A673 (cell line): Measurements from ENCODE around the gene ZNF319. TPM values are rescaled to one million over a fixed set of nuclear protein-coding genes. Genes with fewer than 3 reads are reported as not detected.

Source experiments
- BruUV-seq: library from RNA; stranded (reverse); fragments of 400-500 nt; replicated peaks from 2 replicates; lab custom pipeline; 2021; lab: Mats Ljungman, UMichigan
- CTCF ChIA-PET: fragments of 300-600 bp; sonication (Branson Sonifier 250); formaldehyde crosslinking; loops from one replicate; lab custom pipeline; 2022; ENCODE audit warnings: antibody characterized with exemption; lab: Charles Lee
- POLR2A ChIA-PET: fragments of 300-600 bp; sonication (Branson Sonifier 250); formaldehyde crosslinking; loops from one replicate; lab custom pipeline; 2022; ENCODE audit warnings: antibody characterized with exemption; ENCODE audit not compliant: low non-redundant PET; lab: Charles Lee
- DNase-seq: peaks from one replicate; pipeline ENCODE4 v3.0.0-alpha.2; 2015; ENCODE audit warnings: low spot score
- H3K27ac ChIP-seq: fragments of 200-600 bp; sonication (generic); 2 replicates; pipeline ENCODE4 v1.5.1; 2016; ENCODE audit warnings: mixed run types, low read depth, mild to moderate bottlenecking, mixed read lengths, antibody characterized with exemption, low read length; ENCODE audit not compliant: poor library complexity, severe bottlenecking
- H3K27me3 ChIP-seq: fragments of 200-600 bp; sonication (generic); replicated peaks from 2 replicates; pipeline ENCODE4 v1.6.1; 2017; ENCODE audit warnings: mixed run types, low read depth, mild to moderate bottlenecking, mixed read lengths, antibody characterized with exemption, low read length; ENCODE audit not compliant: insufficient read depth, poor library complexity
- H3K36me3 ChIP-seq: fragments of 200-600 bp; sonication (generic); 2 replicates; pipeline ENCODE4 v1.6.1; 2016; ENCODE audit warnings: mixed run types, mild to moderate bottlenecking, mixed read lengths, antibody characterized with exemption, low read length; ENCODE audit not compliant: insufficient read depth, poor library complexity, severe bottlenecking
- H3K4me1 ChIP-seq: fragments of 200-600 bp; sonication (generic); 2 replicates; pipeline ENCODE4 v1.6.1; 2017; ENCODE audit warnings: mixed run types, mild to moderate bottlenecking, mixed read lengths, antibody characterized with exemption, low read length; ENCODE audit not compliant: insufficient read depth, poor library complexity, severe bottlenecking
- H3K4me3 ChIP-seq: fragments of 200-600 bp; sonication (generic); 2 replicates; pipeline ENCODE4 v1.5.1; 2016; ENCODE audit warnings: low read depth, mixed run types, mild to moderate bottlenecking, mixed read lengths, low read length; ENCODE audit not compliant: poor library complexity, severe bottlenecking
- H3K9me3 ChIP-seq: fragments of 200-600 bp; sonication (generic); 2 replicates; pipeline ENCODE4 v1.6.1; 2016; ENCODE audit warnings: mixed run types, low read depth, mild to moderate bottlenecking, mixed read lengths, antibody characterized with exemption, low read length; ENCODE audit not compliant: poor library complexity, severe bottlenecking
- EZH2 ChIP-seq: fragments of 200-600 bp; sonication (generic); IDR thresholded peaks from 2 replicates; pipeline ENCODE4 v1.6.1; 2017; ENCODE audit warnings: borderline replicate concordance, low read depth, mild to moderate bottlenecking, mixed read lengths, antibody characterized with exemption, low read length; ENCODE audit not compliant: poor library complexity, severe bottlenecking
- intact Hi-C: fragments of 100-400 bp; cut with micrococcal nuclease; formaldehyde crosslinking; loops from one replicate; pipeline ENCODE4 v1.10.0; 2022; ENCODE audit not compliant: unreplicated experiment
- total RNA-seq: library from RNA; stranded (reverse); gene quantifications from 2 replicates; pipeline ENCODE4 v1.2.3, GENCODE V29; 2021
- TF ChIP-seq, protein P1 (sequence below): fragments of 300-800, 200-600 bp; sonication (generic); conservative IDR thresholded peaks from 2 replicates; pipeline ENCODE4 v1.5.1; 2017; ENCODE audit warnings: low read depth, mild to moderate bottlenecking, antibody characterized with exemption, low read length, moderate library complexity, mixed read lengths

ZNF319 gene
- total RNA-seq, 1 experiment from 2014 or later, result 12.9 TPM

DNA sequence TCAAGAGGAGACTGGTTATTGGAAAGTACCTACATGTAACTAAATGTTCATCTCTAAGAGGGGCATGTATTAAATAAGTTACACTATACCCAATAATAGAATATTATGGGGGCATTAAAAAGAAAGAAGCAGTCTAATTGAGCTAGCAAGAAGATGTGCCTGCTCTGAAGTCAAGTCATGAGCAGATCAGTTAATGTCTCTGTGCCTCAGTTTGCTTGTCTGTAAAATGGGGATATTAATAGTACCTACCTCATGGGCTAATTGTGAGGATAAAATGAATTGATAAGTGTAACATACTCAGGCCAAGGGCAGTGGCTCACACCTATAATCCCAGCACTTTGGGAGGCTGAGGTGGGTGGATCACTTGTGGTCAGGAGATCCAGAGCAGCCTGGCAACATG, 32.6 kb downstream of the ZNF319 start:
- ChIA-PET CTCF (interaction anchor here (0.6 kb wide), 1 partner anchor 319 kb away, joined by 6 read pairs; no protein-coding TSS in a partner anchor), POLR2A (interaction anchor here (0.6 kb wide), 1 partner anchor 31 kb away, joined by 4 read pairs; no protein-coding TSS in a partner anchor)
- intact Hi-C loops, result no loop called here
- no peak for TF ChIP-seq EZH2
- TF ChIP-seq, protein P1, sequence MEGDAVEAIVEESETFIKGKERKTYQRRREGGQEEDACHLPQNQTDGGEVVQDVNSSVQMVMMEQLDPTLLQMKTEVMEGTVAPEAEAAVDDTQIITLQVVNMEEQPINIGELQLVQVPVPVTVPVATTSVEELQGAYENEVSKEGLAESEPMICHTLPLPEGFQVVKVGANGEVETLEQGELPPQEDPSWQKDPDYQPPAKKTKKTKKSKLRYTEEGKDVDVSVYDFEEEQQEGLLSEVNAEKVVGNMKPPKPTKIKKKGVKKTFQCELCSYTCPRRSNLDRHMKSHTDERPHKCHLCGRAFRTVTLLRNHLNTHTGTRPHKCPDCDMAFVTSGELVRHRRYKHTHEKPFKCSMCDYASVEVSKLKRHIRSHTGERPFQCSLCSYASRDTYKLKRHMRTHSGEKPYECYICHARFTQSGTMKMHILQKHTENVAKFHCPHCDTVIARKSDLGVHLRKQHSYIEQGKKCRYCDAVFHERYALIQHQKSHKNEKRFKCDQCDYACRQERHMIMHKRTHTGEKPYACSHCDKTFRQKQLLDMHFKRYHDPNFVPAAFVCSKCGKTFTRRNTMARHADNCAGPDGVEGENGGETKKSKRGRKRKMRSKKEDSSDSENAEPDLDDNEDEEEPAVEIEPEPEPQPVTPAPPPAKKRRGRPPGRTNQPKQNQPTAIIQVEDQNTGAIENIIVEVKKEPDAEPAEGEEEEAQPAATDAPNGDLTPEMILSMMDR, result no peak
- DNase-seq, result no peak
- no peak overlapping the region for H3K4me3 ChIP-seq
- H3K9me3 ChIP-seq, result no peaks in the 10 kb centered on the region
- no peaks in the 10 kb centered on the region for H3K36me3 ChIP-seq
- no TSS peak for BruUV-seq
- no peak overlapping the region for H3K27ac ChIP-seq
- no peaks in the 10 kb centered on the region for H3K4me1 ChIP-seq
- H3K27me3 ChIP-seq, result no peaks in the 10 kb centered on the region

DNA sequence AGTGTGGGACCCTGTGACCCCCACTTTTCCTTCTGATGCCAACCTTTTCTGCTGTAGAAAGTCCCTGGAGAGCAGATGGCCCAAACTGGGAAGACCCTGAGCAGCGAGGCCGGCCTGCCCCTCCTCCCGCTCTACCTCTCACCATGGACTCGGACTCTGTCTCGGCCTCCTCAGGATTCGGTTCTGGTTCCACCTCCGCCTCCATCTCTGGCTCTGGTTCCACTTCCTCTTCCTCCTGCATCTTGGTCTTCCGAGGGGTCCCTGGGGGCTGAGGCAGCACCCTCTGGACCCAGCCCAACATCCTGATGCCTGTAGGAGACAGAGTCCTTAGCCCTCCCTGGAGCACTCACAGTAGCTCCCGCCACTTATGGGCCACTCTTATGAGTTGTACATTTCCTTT, 33.5 kb downstream of the ZNF319 start:
- no TSS peak for BruUV-seq
- H3K27ac ChIP-seq, result no peak overlapping the region
- intact Hi-C loops, result no loop called here
- H3K4me3 ChIP-seq, result no peak overlapping the region
- H3K27me3 ChIP-seq, result no peaks in the 10 kb centered on the region
- no peaks in the 10 kb centered on the region for H3K4me1 ChIP-seq
- TF ChIP-seq, protein P1, result no peak
- ChIA-PET POLR2A (no interaction called here), CTCF (no interaction called here)
- no peaks in the 10 kb centered on the region for H3K36me3 ChIP-seq
- DNase-seq, result no peak
- no peaks in the 10 kb centered on the region for H3K9me3 ChIP-seq

DNA sequence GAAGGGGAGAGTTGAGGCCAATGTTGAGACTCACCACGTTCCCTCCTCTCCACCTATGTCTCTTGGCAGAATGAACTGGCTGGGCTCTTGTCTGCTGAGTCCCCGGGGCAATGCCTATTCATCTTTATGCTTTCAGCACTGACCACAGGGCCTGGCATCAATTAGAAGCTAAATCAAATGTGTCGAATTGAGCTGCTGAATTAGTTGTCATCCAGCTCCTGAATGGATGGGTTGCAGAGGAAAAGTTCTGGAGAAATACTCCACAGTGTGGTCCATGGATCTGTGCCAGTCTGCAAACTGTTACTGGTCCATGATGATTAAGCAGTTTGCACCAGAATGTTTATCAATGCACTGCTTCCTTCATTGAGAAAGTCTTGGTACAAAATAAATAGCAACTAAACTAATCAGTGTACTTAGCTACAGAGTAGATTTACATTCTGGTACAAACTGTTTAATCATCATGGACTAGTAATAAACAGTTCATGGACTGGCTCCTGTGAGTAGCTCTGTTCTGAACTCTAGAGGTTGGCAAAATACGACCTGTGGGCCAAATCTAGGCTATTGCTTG, 34.2 kb downstream of the ZNF319 start:
- TF ChIP-seq, protein P1, result no peak
- TF ChIP-seq EZH2, result no peak
- ChIA-PET CTCF (no interaction called here), POLR2A (interaction anchor here (0.5 kb wide), 1 partner anchor 711 kb away, joined by 7 read pairs; no protein-coding TSS in a partner anchor)
- Histone ChIP-seq H3K4me1 (no peaks in the 10 kb centered on the region), H3K36me3 (no peaks in the 10 kb centered on the region), H3K9me3 (no peaks in the 10 kb centered on the region), H3K4me3 (no peak overlapping the region), H3K27ac (no peak overlapping the region), H3K27me3 (no peaks in the 10 kb centered on the region)
- intact Hi-C loops, result no loop called here
- DNase-seq, result no peak
- no TSS peak for BruUV-seq
